Adrenal gland (tissue), 5 donors: ENCODE data around the gene CDK4.

Experiments used
- CTCF ChIP-seq, 6 experiments: fragments of 450-650 bp in 4 of 6; fragments of 200-600 bp in 2 of 6; sonication (generic) in 1 of 6; IDR thresholded peaks; 1 replicate in 5 of 6; 2 replicates in 1 of 6; pipeline versions ENCODE4 v1.5.1 to v1.8.0; 2016 to 2021; ENCODE audit warnings: antibody characterized with exemption in 6 of 6, mild to moderate bottlenecking in 2 of 6, moderate library complexity in 1 of 6
- POLR2A ChIP-seq, 2 donors: fragments of 450-650 bp; IDR thresholded peaks; one replicate each; pipeline ENCODE4 v1.6.1; 2017; ENCODE audit warnings: antibody characterized with exemption in 2 of 2, mild to moderate bottlenecking in 2 of 2, moderate library complexity in 1 of 2
- donor health status: DM: no; HTN: no; CAD: no.

GRCh38 chr12:57762463-57762862 is 10.4 kb upstream of the CDK4 start:
- TF ChIP-seq CTCF (IDR thresholded peaks at IDR 0.05) (no peak), POLR2A (IDR thresholded peaks at IDR 0.05) (no peak)
